AG10803 (cell line): ENCODE results near the gene BICD1.

Source experiments
- DNase-seq: peaks from one replicate; pipeline ENCODE4 v3.0.0; 2010; ENCODE audit warnings: low read depth
- H3K4me3 ChIP-seq: 2 replicates; pipeline ENCODE4 v1.5.1; 2011; ENCODE audit warnings: mild to moderate bottlenecking, low read length, control low read depth
- TF ChIP-seq, protein P1 (sequence below): conservative IDR thresholded peaks from 2 replicates; pipeline ENCODE4 v1.5.1; 2011; ENCODE audit warnings: mild to moderate bottlenecking, low read length, control low read depth, inconsistent platforms

BICD1 gene

DNA sequence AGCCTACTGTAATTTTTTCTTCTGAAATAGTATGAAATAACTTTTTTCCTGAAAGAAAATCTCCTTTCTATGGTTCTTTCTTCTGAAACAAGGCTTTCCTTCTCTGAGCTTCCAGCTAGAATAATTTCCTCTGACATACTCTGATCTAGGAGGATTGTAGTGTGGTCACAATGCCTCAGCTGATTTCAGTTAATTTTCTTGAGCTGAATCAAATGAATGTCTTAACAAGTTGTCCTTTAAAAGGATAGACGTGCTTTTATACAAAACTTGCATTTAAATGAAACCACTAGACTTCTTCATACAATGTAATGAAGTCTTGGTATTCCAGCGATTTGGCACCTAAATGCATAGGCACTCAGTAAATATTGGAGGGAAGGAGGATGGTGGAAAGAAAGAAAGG is 94.4 kb downstream of the BICD1 start:
- no peak for DNase-seq
- TF ChIP-seq, protein P1, sequence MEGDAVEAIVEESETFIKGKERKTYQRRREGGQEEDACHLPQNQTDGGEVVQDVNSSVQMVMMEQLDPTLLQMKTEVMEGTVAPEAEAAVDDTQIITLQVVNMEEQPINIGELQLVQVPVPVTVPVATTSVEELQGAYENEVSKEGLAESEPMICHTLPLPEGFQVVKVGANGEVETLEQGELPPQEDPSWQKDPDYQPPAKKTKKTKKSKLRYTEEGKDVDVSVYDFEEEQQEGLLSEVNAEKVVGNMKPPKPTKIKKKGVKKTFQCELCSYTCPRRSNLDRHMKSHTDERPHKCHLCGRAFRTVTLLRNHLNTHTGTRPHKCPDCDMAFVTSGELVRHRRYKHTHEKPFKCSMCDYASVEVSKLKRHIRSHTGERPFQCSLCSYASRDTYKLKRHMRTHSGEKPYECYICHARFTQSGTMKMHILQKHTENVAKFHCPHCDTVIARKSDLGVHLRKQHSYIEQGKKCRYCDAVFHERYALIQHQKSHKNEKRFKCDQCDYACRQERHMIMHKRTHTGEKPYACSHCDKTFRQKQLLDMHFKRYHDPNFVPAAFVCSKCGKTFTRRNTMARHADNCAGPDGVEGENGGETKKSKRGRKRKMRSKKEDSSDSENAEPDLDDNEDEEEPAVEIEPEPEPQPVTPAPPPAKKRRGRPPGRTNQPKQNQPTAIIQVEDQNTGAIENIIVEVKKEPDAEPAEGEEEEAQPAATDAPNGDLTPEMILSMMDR, result no peak
- H3K4me3 ChIP-seq, result no peak overlapping the region

DNA sequence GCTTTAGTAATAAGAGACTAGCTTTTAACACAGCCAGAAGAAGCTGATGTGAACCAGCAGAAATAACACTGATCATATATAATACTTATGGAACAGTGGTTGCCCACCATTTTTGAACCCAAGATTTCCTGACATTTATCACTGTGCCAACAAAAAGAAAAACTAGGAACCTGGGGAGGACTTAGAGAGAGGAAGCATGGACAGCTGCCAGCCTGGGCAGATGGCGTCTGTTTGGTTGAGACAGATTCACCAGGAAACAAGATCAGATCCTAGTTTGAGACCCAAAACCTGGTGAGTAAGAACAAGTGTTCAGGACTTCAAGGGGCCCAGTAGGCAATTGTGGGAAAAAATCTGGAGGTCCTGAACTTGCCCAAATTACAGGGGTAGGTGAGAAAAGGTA is 95.3 kb downstream of the BICD1 start:
- TF ChIP-seq, protein P1, result no peak
- DNase-seq, result no peak
- H3K4me3 ChIP-seq, result no peak overlapping the region

GRCh38 chr12:32205731-32206130 is 99.1 kb downstream of the BICD1 start:
- TF ChIP-seq, protein P1, result no peak
- DNase-seq, result no peak
- no peak overlapping the region for H3K4me3 ChIP-seq

DNA sequence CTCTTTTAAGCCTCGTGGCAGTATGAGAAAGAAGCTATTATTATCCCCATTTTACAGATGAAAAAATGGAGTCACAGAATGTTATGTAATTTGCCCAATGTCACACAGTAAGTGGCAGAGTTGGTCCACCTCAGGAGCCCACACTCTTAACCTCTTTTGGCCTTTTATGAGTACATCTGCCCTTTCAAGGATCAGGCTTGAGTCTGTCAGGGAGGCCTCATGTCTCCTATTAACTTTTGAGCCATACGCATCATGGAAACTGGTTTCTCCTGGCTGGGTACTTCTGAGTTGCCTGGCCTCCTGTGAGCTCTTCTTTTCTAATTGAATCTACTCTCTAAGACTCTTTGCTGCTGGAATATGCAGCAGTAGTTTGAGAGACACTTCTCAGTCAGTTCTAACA is 101.7 kb downstream of the BICD1 start:
- no peak overlapping the region for H3K4me3 ChIP-seq
- no peak for DNase-seq

DNA sequence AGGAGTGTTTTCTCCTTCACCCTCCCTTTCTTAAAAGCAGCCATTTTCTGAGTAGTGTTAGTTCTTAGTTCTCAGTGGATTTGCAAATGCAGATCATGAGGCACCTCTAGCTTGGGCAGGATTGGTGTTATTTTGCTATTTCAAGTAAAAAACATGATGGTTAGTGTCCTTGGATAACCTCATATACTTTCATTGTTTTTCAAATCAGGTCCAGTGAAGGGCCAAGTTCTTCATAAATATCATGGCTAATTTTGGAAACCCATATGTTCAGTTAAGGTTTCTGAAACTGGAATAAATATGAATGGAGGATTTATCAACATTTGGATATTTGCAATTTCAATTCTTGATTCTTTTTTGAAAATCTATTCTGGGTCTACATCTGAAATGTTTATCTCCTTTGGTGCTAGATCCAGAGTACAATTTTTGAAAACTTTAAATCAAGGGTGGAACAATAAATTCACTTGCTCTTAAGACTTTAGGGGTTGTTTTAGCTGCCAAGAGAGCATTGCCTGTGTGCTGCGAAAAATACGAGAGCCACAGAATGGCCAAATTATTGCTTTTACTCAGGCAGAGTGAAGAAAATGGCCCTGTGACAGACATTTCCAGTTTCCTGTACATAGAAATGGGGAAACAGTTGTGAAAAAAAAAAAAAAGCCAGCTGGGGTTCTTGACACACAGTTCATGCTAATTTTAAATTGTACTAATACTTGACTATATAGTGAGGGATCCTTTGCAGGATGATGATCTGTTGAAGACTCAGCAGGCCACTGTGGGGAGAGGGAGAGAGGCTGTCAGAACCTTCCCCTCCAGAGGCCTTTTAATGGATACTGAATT is 104.6 kb downstream of the BICD1 start:
- H3K4me3 ChIP-seq, result no peak overlapping the region
- no peak for DNase-seq
- TF ChIP-seq, protein P1, result no peak

More for the DNA sequence above, 101.7 kb downstream of the BICD1 start:
- TF ChIP-seq, protein P1, result no peak

DNA sequence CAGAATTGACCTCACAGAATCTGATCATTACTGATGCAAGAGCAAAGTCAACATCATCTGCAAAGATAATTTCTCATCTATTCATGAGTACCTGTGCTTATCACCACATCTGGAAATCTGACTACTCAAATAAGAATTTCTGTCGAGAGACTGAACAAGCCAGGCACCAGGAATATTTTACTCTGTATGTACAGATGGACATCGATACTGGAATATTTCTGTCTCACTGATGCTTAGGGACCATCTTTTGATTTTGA is 105.2 kb downstream of the BICD1 start:
- DNase-seq, result no peak
- H3K4me3 ChIP-seq, result no peak overlapping the region
- TF ChIP-seq, protein P1, result no peak

DNA sequence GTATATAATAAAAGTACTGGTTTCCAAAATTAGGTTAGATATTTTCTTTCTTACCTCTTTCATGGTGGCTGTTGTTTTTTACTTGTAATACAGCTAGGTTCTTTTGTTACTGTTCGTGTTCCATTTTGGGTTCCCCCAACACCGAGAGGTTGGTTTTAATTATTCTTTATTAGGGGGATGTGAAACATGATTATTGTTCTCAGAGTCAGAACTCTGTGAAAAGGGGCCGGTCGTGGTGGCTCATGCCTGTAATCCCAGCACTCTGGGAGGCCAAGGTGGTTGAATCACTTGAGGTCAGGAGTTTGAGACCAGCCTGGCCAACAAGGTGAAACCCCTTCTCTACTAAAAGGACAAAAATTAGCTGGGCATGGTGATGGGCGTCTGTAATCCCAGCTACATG is 108.1 kb downstream of the BICD1 start:
- no peak for DNase-seq
- TF ChIP-seq, protein P1, result no peak
- H3K4me3 ChIP-seq, result no peak overlapping the region
